ENCODE data around the gene MED25.

The MED25 gene

GRCh38 chr19:49877879-49878743, 60.0 kb downstream of the MED25 start:
- in situ Hi-C loops (cut with MboI; ENCODE audit: low sequenced_read_pairs, unreplicated experiment), result no loop called here

GRCh38 chr19:49878744-49879070, 60.6 kb downstream of the MED25 start:
- in situ Hi-C loops (cut with MboI; ENCODE audit: low sequenced_read_pairs, unreplicated experiment), result no loop called here

More at GRCh38 chr19:49877879-49878743, 60.0 kb downstream of the MED25 start:
- TF ChIP-seq CTCF (IDR thresholded peaks at IDR 0.05; ENCODE audit: borderline replicate concordance, control extremely low read depth, extremely low read depth, insufficient read depth, missing control alignments), result no peak
- peak; percentile 98 for DNase-seq (ENCODE audit: low spot score)

GRCh38 chr19:49879243-49879963, 61.3 kb downstream of the MED25 start:
- TF ChIP-seq CTCF (IDR thresholded peaks at IDR 0.05; ENCODE audit: borderline replicate concordance, control extremely low read depth, extremely low read depth, insufficient read depth, missing control alignments), result no peak
- in situ Hi-C loops (cut with MboI; ENCODE audit: low sequenced_read_pairs, unreplicated experiment), result no loop called here
- DNase-seq (ENCODE audit: low spot score), result no peak

More at GRCh38 chr19:49878744-49879070, 60.6 kb downstream of the MED25 start:
- TF ChIP-seq CTCF (IDR thresholded peaks at IDR 0.05; ENCODE audit: borderline replicate concordance, control extremely low read depth, extremely low read depth, insufficient read depth, missing control alignments), result no peak
- DNase-seq (ENCODE audit: low spot score), result no peak

GRCh38 chr19:49880162-49880869, 62.2 kb downstream of the MED25 start:
- in situ Hi-C loops (cut with MboI; ENCODE audit: low sequenced_read_pairs, unreplicated experiment), result no loop called here
- no peak for DNase-seq (ENCODE audit: low spot score)
- TF ChIP-seq CTCF (IDR thresholded peaks at IDR 0.05; ENCODE audit: borderline replicate concordance, control extremely low read depth, extremely low read depth, insufficient read depth, missing control alignments), result no peak

- no peak for DNase-seq (ENCODE audit: low spot score)
- no peak for TF ChIP-seq CTCF (IDR thresholded peaks at IDR 0.05; ENCODE audit: borderline replicate concordance, control extremely low read depth, extremely low read depth, insufficient read depth, missing control alignments)
- in situ Hi-C loops (cut with MboI; ENCODE audit: low sequenced_read_pairs, unreplicated experiment), result no loop called here
These were observed 63.1 kb downstream of the MED25 start for GRCh38 chr19:49881186-49881585.

- in situ Hi-C loops (cut with MboI; ENCODE audit: low sequenced_read_pairs, unreplicated experiment), result no loop called here
- TF ChIP-seq CTCF (IDR thresholded peaks at IDR 0.05; ENCODE audit: borderline replicate concordance, control extremely low read depth, extremely low read depth, insufficient read depth, missing control alignments), result no peak
- no peak for DNase-seq (ENCODE audit: low spot score)
These were observed 63.7 kb downstream of the MED25 start for GRCh38 chr19:49881672-49882394.
